Muscle layer of duodenum (tissue), 2 donors: ENCODE results near the gene PDCD1.
"Not testable (repeated sequence)": the region's sequence is repeated elsewhere in the genome, so short reads cannot be mapped to it uniquely, and the experiment has no call there.

Experiments
- H3K27ac ChIP-seq: one replicate; pipeline ENCODE4 v1.7.0; 2013; ENCODE audit warnings: mild to moderate bottlenecking, low read length
- H3K27me3 ChIP-seq: one replicate; pipeline ENCODE4 v1.7.0; 2013; ENCODE audit warnings: low read depth, mild to moderate bottlenecking, control low read depth, low read length
- H3K36me3 ChIP-seq, 2 donors: one replicate each; pipeline ENCODE4 v1.7.0; 2013; ENCODE audit warnings: low read length in 2 of 2, control low read depth in 1 of 2, mild to moderate bottlenecking in 1 of 2; ENCODE audit not compliant: insufficient read depth in 2 of 2, control insufficient read depth in 1 of 2
- H3K4me1 ChIP-seq, 2 donors: one replicate each; pipeline ENCODE4 v1.7.0; 2013; ENCODE audit warnings: low read length in 2 of 2, mild to moderate bottlenecking in 2 of 2, control low read depth in 1 of 2, moderate library complexity in 1 of 2; ENCODE audit not compliant: insufficient read depth in 2 of 2, control insufficient read depth in 1 of 2
- H3K4me3 ChIP-seq, 2 donors: one replicate each; pipeline ENCODE4 v1.7.0; 2013; ENCODE audit warnings: low read length in 2 of 2, low read depth in 1 of 2, mild to moderate bottlenecking in 1 of 2
- H3K9me3 ChIP-seq, 2 donors: one replicate each; pipeline ENCODE4 v1.7.0; 2013; ENCODE audit warnings: low read length in 2 of 2, control low read depth in 1 of 2, mild to moderate bottlenecking in 1 of 2; ENCODE audit not compliant: control insufficient read depth in 1 of 2
- donor health status: healthy.

Gene PDCD1

DNA sequence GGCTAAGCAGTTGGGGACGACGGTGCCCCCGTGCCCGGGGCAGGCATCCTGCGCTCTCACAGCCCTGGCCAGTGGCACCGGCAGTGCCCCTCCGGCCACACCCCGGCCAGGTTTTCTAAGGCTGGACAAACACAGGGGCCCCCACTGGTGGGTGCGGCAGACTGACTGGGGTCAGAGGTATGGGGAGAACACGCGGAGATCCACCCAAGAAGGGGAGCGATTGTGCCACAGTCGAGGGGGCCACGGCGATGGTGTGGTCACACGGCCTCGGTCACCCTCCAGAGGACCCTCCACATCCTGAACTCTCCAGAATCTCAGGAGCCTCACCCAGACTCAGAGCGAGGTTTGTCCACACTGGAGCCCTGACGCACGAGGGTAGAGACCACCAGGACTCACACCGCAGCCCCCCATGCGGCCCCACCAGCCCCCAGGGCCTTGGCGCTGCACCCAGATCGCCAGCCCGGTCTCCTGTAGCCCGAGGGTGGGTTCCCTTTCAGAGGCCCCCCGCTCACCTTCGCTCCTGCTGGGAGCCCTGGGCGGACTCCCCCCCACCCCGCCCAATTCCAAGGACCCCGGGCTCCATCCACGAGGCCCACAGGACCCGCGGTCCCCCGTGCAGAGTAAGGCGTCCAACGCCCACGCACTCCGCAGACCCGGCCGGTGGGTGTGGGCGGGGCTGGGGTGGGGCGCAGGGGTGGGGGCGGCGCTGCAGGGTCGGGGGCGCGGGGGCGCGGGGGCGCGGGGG lies 15.2 kb downstream of the PDCD1 start:
- H3K9me3 ChIP-seq, result no peaks in the 10 kb centered on the region
- peak overlapping the region; percentile 31 for H3K27ac ChIP-seq
- no peaks in the 10 kb centered on the region for H3K27me3 ChIP-seq
- H3K36me3 ChIP-seq, result no peaks in the 10 kb centered on the region
- peaks cover 0 to 13% of the 10 kb centered on the region in 2 donors for H3K4me1 ChIP-seq
- peak overlapping the region; percentile 19 to 21 for H3K4me3 ChIP-seq

DNA sequence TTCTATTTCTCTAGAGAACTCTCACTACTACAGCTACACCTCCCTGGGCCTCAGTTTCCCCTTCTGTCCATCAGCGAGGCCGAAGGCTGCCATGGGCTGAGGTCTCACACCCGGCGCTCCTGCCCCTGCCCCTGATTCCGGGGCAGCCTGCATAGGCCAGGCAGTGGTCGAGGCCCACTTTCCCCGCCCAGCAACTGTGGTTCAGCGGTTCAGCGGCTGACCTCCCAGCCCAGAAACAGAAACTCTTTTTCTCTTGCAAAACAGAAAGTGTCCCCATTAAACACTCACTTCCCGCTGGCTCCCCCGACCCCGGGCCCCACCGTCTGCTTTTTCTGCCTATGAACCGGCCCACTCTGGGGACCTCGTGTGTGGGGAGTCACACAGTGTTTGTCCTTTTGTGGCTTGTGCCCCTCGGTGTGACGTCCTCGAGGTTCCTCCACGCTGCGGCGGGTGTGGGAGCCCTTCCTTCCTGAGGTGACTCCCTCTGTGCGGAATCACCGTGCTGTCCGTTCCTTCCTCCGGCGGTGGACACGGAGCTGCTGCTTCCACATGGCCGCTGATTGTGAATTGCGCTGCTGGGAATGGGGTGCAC lies 16.0 kb downstream of the PDCD1 start:
- peak overlapping the region; percentile 31 for H3K27ac ChIP-seq
- H3K9me3 ChIP-seq, result no peaks in the 10 kb centered on the region
- peaks cover 0 to 13% of the 10 kb centered on the region in 2 donors for H3K4me1 ChIP-seq
- H3K36me3 ChIP-seq, result no peaks in the 10 kb centered on the region
- H3K27me3 ChIP-seq, result no peaks in the 10 kb centered on the region
- peak overlapping the region in 1 of 2 donors; percentile 19 for H3K4me3 ChIP-seq

DNA sequence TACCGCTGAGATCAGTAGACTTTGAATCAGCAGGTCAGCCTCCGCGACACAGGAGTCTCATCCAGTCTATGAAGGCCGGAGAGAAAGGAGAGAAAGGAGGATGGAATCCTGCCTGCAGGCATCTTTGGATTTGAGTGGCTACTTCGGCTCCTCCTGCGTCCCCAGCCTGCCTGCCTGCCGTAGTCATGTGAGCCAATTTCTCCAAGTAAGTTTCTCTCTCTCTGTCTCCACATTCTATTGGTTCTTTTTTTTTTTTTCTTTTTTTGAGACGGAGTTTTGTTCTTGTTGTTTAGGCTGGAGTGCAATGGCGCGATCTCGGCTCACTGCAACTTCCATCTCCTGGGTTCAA lies 16.7 kb downstream of the PDCD1 start:
- Histone ChIP-seq H3K27me3 (no peaks in the 10 kb centered on the region), H3K4me3 (no peak overlapping the region), H3K27ac (no peak overlapping the region), H3K9me3 (no peaks in the 10 kb centered on the region), H3K36me3 (no peaks in the 10 kb centered on the region), H3K4me1 (peaks cover 0 to 13% of the 10 kb centered on the region in 2 donors)

DNA sequence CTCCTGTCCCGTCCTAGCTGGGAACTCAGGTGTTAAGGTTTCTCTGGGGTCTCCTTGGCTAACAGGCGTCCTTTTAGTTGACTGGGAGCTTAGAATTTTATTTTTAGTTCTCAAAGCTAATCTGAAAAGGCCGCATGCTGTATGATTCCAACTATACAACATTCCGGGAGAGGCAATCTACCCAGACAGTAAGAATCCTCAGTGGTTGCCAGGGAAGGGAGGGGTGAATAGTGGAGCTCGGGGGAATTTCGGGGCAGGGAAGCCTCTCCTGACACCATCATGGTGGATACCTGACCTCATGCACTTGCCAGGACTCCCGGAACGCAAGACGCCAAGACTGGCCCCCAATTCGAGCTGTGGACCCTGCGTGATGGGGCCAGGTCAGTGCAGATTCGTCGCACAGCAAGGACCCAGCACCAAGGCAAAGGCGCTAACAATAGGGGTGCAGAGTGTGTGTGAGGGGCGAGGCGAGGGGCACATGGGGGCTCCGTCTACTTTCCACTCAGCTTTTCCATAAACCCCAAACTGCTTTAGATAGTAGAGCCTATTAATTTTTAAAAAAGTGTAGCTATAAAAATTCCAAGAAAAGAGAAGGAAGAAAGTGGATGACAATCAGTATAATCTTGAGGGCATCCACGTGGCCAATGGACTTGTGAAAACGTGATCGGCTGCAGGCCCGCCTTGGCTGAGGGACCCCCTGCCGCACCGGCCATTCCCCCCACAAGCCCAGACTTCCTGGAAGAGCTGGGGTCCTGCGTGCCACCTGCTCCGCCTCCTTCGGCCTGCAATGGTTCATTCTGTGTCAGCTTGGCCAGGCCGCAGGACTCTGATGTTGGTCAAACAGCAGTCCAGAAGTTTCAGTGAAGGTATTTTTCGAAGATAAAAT lies 17.3 kb downstream of the PDCD1 start:
- Histone ChIP-seq H3K27ac (no peak overlapping the region), H3K36me3 (no peaks in the 10 kb centered on the region), H3K4me1 (peaks cover 0 to 13% of the 10 kb centered on the region in 2 donors), H3K9me3 (no peaks in the 10 kb centered on the region), H3K27me3 (no peaks in the 10 kb centered on the region), H3K4me3 (no peak overlapping the region)

DNA sequence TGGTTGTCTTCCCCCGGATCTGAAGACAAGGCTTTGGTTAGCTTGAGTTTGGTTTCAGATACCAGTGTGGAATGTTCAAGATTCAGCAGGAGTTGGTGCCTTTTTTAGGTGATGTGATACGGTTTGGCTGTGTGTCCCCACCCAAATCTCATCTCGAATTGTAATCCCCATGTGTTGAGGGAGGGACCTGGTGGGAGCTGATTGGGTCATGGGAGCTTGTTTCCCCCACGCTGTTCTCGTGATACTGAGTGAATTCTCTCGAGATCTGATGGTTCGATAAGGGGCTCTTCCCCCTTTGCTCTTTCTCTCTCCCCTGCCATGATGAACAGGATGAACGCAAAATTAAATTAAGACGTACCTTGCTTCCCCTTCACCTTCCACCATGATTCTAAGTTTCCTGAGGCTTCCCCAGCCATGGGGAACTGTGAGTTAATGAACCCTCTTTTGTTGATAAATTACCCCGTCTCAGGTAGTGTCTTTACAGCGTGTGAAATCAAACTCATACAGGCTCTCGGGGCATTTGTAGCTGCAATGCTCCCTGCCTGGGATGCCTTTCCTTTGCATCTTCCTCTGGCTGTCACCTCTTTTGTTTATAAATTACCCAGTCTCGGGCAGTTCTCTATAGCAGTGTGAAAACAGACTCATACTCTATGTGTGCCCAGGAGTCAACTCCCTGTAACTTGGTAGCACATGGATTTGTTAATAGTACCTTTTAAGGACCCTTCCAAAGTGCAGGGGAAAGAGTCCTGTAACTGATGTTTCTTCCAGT lies 21.3 kb downstream of the PDCD1 start:
- no peaks in the 10 kb centered on the region for H3K4me1 ChIP-seq
- no peaks in the 10 kb centered on the region for H3K36me3 ChIP-seq
- no peak overlapping the region for H3K27ac ChIP-seq
- no peaks in the 10 kb centered on the region for H3K9me3 ChIP-seq
- H3K4me3 ChIP-seq, result no peak overlapping the region
- H3K27me3 ChIP-seq, result no peaks in the 10 kb centered on the region

DNA sequence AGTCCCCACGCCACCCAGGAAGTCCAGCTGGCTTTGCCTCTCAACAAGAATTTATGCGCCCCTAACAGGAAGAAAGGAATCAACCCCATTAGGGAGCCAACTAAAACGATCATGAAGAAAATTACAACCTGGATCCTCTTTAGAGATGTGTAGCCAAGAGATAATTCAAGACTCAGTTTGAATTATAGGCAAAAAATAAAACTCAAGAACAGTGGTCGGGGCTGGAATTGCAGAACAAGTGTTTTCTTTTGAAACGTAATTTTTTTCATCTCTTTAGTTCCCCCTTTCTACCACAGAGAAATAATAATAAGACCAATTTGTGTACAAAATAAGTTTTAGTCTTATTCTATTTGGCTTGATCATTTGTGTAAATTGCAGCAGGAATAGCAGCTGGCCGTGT lies 22.4 kb downstream of the PDCD1 start:
- Histone ChIP-seq H3K36me3 (no peaks in the 10 kb centered on the region), H3K27ac (no peak overlapping the region), H3K4me3 (no peak overlapping the region), H3K27me3 (no peaks in the 10 kb centered on the region), H3K9me3 (no peaks in the 10 kb centered on the region), H3K4me1 (no peaks in the 10 kb centered on the region)

DNA sequence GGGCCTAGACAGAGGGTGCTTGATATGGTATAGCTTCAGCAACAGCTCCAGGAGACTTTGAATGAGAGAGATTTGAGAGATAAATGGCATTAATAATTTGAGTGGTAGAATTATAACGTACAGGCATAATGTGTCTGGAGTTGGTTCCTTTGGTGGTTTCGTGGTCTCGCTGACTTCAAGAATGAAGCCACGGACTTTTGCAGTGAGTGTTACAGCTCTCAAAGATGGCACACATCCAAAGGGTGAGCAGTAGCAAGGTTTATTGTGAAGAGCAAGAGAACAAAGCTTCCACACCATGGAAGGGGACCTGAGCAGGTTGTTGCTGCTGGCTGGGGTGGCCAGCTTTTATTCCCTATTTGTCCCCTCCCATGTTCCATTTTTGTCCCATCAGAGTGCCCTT lies 23.1 kb downstream of the PDCD1 start:
- H3K27ac ChIP-seq, result no peak overlapping the region
- H3K27me3 ChIP-seq, result no peaks in the 10 kb centered on the region
- H3K4me3 ChIP-seq, result no peak overlapping the region
- no peaks in the 10 kb centered on the region for H3K4me1 ChIP-seq
- no peaks in the 10 kb centered on the region for H3K9me3 ChIP-seq
- no peaks in the 10 kb centered on the region for H3K36me3 ChIP-seq

DNA sequence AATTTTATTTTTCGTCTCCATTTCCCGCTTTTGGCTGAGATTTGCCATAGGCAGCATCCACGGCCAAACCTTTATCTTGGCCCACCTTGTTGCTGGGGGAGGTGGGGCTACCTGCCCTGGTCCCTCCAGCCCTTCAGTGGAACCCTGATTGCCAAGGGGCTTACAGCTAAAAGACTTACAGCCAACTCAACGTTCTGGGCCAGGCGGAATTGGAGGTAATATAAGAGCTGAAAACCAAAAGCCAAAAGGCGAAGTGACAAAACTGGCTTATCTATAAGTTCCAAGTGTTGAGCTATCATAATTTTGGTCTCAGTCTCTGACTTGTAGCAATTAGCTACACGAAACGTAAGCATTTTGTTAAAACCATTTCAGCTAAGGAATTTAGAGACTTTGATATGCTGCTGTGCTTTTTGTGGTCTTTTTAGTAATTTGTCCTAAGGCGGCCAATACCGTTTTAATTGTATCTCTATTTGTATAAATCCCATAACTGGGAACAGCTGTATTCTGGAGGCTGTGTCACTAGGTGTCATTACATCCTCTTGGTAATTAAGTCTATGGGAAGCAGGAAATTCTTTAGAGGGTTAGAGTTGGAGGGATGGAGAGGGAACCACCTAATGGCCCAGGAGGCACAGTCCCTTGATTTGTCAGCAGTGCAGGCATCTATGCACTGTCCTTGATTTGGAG lies 24.0 kb downstream of the PDCD1 start:
- Histone ChIP-seq H3K27ac (no peak overlapping the region), H3K9me3 (no peaks in the 10 kb centered on the region), H3K4me3 (no peak overlapping the region), H3K36me3 (no peaks in the 10 kb centered on the region), H3K27me3 (no peaks in the 10 kb centered on the region), H3K4me1 (no peaks in the 10 kb centered on the region)

DNA sequence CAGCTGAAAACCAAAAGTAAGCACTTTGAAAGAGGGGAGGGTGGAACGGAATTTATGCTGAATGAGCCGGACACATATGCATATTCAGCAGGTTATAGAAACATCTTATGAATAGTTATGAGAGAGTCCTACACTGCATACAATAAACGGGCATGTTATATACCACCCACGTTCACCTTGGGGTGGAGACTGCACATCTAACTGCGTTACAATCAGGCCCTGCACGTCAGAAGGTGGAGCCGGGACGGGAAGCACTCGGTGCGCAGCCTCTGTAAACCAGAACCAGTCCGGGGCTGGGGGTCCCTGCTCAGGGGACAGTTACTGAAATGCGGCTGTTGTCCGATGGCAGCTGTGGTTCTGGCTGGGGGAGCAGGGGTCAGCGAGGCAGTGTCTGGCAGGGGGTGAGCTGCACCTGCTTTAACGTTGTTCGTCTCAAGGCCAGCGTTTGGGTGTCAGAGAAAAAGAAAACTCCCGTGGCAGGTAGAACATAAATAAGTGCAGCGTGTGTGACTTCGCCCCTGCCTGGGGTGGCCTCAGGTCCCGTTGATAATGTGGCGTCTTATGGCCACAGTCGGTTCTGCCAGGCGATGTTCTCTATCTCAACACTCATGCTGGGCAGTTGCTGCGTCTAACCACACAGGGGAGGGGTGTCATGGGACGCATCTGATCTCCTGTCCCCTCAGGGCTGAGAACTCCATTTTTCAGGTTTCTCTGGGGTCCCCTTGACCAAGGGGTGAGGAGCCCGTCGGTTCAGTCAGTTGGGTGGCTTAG lies 24.8 kb downstream of the PDCD1 start:
- not testable (repeated sequence) for H3K27me3 ChIP-seq, H3K4me1 ChIP-seq, H3K9me3 ChIP-seq, H3K4me3 ChIP-seq, H3K27ac ChIP-seq, H3K36me3 ChIP-seq

DNA sequence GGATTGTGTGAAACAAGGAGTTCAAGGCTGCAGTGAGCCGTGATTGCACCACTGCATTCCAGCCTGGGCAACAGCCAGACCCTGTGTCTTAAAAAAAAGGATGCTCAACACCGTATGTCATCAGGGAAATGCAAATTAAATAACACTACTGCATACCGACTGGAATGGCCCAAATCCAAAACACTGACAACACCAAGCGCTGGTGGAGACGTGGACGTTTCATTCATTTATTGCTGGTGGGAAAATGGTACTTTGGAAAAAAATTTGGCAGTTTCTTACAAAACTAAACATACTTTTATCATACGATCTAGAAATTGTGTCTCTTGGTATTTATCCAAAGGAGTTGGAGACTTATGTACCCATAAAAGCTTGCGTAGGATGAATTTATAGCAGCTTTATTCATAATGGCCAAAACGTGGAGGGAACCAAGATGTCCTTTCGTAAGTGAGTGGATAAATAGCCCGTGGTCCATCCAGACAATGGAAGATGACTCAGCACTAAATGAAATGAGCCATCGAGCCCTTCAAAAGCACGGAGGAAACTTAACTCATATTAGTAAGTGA lies 25.5 kb downstream of the PDCD1 start:
- Histone ChIP-seq H3K4me3 (no peak overlapping the region), H3K27ac (no peak overlapping the region), H3K27me3 (no peaks in the 10 kb centered on the region), H3K9me3 (no peaks in the 10 kb centered on the region), H3K36me3 (no peaks in the 10 kb centered on the region), H3K4me1 (no peaks in the 10 kb centered on the region)
